H1 (cell line): Measurements from ENCODE around the gene SLK. TPM values are rescaled to one million over a fixed set of nuclear protein-coding genes. Genes with fewer than 3 reads are reported as not detected.

ENCODE experiments used
- CTCF ChIA-PET: fragments of 300-600 bp; sonication (Branson Sonifier 250); formaldehyde crosslinking; loops from one replicate; lab custom pipeline; 2021; ENCODE audit not compliant: partially characterized antibody; lab: Charles Lee
- POLR2A ChIA-PET: fragments of 300-600 bp; sonication (Branson Sonifier 250); formaldehyde crosslinking; loops from one replicate; lab custom pipeline; 2021; ENCODE audit warnings: inconsistent platforms; ENCODE audit not compliant: partially characterized antibody; lab: Charles Lee
- DNase-seq, 2 experiments: peaks; one replicate each; pipeline versions ENCODE4 v3.0.0 to v3.0.0-alpha.2; 2010 to 2022; ENCODE audit warnings: low spot score in 2 of 2, low read depth in 1 of 2, mixed read lengths in 1 of 2
- FAIRE-seq: peaks from 2 replicates; lab custom pipeline; 2011; peaks lifted over from hg19 to GRCh38; lab: Jason Lieb, UNC
- H2AFZ ChIP-seq: 2 replicates; pipeline ENCODE4 v1.8.1; 2012; ENCODE audit warnings: low read length, inconsistent platforms
- H2AK5ac ChIP-seq: 2 replicates; pipeline ENCODE4 v1.6.1; 2013; ENCODE audit warnings: low read depth, low read length
- H2BK120ac ChIP-seq: replicated peaks from 2 replicates; pipeline ENCODE3; 2013; ENCODE audit warnings: low read depth, low read length, inconsistent platforms
- H2BK12ac ChIP-seq: 2 replicates; pipeline ENCODE4 v1.6.1; 2013; ENCODE audit warnings: low read depth, low read length
- H2BK15ac ChIP-seq: 2 replicates; pipeline ENCODE4 v1.6.1; 2013; ENCODE audit warnings: low read length
- H2BK20ac ChIP-seq: 2 replicates; pipeline ENCODE4 v1.6.1; 2013; ENCODE audit warnings: low read length
- H2BK5ac ChIP-seq: 2 replicates; pipeline ENCODE4 v1.6.1; 2013; ENCODE audit warnings: low read depth, low read length
- H3K14ac ChIP-seq: 2 replicates; pipeline ENCODE4 v1.6.1; 2013; ENCODE audit warnings: inconsistent platforms; ENCODE audit not compliant: insufficient read length
- H3K18ac ChIP-seq: 2 replicates; pipeline ENCODE4 v1.6.1; 2013; ENCODE audit warnings: low read length; ENCODE audit errors: extremely low read depth
- H3K23ac ChIP-seq: 2 replicates; pipeline ENCODE4 v1.6.1; 2013; ENCODE audit warnings: inconsistent platforms; ENCODE audit not compliant: insufficient read length
- H3K23me2 ChIP-seq: 2 replicates; pipeline ENCODE4 v1.6.1; 2013; ENCODE audit warnings: low read depth, low read length
- H3K27ac ChIP-seq: 2 replicates; pipeline ENCODE4 v1.6.1; 2011; ENCODE audit warnings: low read depth, low read length, inconsistent platforms
- H3K27me3 ChIP-seq, 4 experiments: replicated peaks in 1 of 4; 1 replicate in 1 of 4; 2 replicates in 3 of 4; pipeline versions ENCODE4 v1.6.1 to v1.8.1; 2011 to 2013; ENCODE audit warnings: low read length in 3 of 4, mild to moderate bottlenecking in 3 of 4, inconsistent platforms in 2 of 4, mixed read lengths in 2 of 4, moderate library complexity in 1 of 4; ENCODE audit not compliant: control insufficient read depth in 3 of 4, insufficient read depth in 3 of 4; ENCODE audit errors: extremely low read depth in 1 of 4
- H3K36me3 ChIP-seq, 4 experiments: 2 replicates each; pipeline versions ENCODE4 v1.6.1 to v1.8.1; 2011 to 2013; ENCODE audit warnings: mild to moderate bottlenecking in 4 of 4, low read length in 3 of 4, moderate library complexity in 2 of 4, control low read depth in 1 of 4, inconsistent platforms in 1 of 4; ENCODE audit not compliant: insufficient read depth in 4 of 4, control insufficient read depth in 2 of 4
- H3K4ac ChIP-seq: replicated peaks from 2 replicates; pipeline ENCODE3; 2013; ENCODE audit warnings: low read length, low read depth, mixed read lengths, inconsistent platforms; ENCODE audit not compliant: insufficient read length
- H3K4me1 ChIP-seq, 4 experiments: replicated peaks in 1 of 4; 1 replicate in 1 of 4; 2 replicates in 3 of 4; pipeline versions ENCODE4 v1.6.1 to v1.8.1; 2011 to 2013; ENCODE audit warnings: low read length in 3 of 4, inconsistent platforms in 2 of 4, mixed read lengths in 1 of 4; ENCODE audit not compliant: insufficient read depth in 4 of 4, control insufficient read depth in 3 of 4
- H3K4me2 ChIP-seq, 2 experiments: 2 replicates each; pipeline versions ENCODE4 v1.6.1 to v1.8.1; 2011 to 2013; ENCODE audit warnings: low read depth in 2 of 2, low read length in 2 of 2, control low read depth in 1 of 2, inconsistent platforms in 1 of 2, mild to moderate bottlenecking in 1 of 2; ENCODE audit not compliant: insufficient read depth in 1 of 2
- H3K4me3 ChIP-seq, 4 experiments: fragments of 200-600, 300-600 bp in 1 of 4; sonication (generic), shearing (Covaris generic), sonication (Bioruptor Twin) in 1 of 4; 2 replicates each; pipeline versions ENCODE4 v1.5.1 to v1.8.1; 2011 to 2016; ENCODE audit warnings: low read length in 4 of 4, low read depth in 3 of 4, control low read depth in 2 of 4, inconsistent platforms in 2 of 4, mild to moderate bottlenecking in 2 of 4, mixed read lengths in 1 of 4, moderate library complexity in 1 of 4; ENCODE audit not compliant: insufficient read depth in 2 of 4; ENCODE audit errors: extremely low read depth in 1 of 4
- H3K56ac ChIP-seq: replicated peaks from 2 replicates; pipeline ENCODE3; 2013; ENCODE audit warnings: low read depth, mild to moderate bottlenecking, mixed read lengths, low read length, inconsistent platforms; ENCODE audit not compliant: insufficient read length
- H3K79me1 ChIP-seq: 2 replicates; pipeline ENCODE4 v1.6.1; 2013; ENCODE audit warnings: low read depth, low read length, control low read depth
- H3K79me2 ChIP-seq, 2 experiments: 2 replicates each; pipeline versions ENCODE4 v1.6.1 to v1.8.1; 2012 to 2013; ENCODE audit warnings: low read length in 2 of 2, mild to moderate bottlenecking in 2 of 2, inconsistent platforms in 1 of 2; ENCODE audit not compliant: insufficient read depth in 2 of 2, control insufficient read depth in 1 of 2
- H3K9ac ChIP-seq, 4 experiments: replicated peaks in 1 of 4; 1 replicate in 1 of 4; 2 replicates in 3 of 4; pipeline versions ENCODE4 v1.6.1 to v1.8.1; 2011 to 2013; ENCODE audit warnings: low read depth in 3 of 4, low read length in 3 of 4, control low read depth in 2 of 4, mild to moderate bottlenecking in 2 of 4, moderate library complexity in 2 of 4, inconsistent platforms in 1 of 4; ENCODE audit errors: extremely low read depth in 1 of 4
- H3K9me3 ChIP-seq, 2 experiments: 2 replicates each; pipeline versions ENCODE4 v1.6.1 to v1.8.1; 2012 to 2013; ENCODE audit warnings: mild to moderate bottlenecking in 2 of 2, moderate library complexity in 2 of 2, control low read depth in 1 of 2, inconsistent platforms in 1 of 2, low read depth in 1 of 2, low read length in 1 of 2, mixed read lengths in 1 of 2; ENCODE audit not compliant: insufficient read depth in 2 of 2
- H4K20me1 ChIP-seq, 2 experiments: replicated peaks in 1 of 2; 2 replicates each; pipeline versions ENCODE3 to v1.8.1; 2011 to 2013; ENCODE audit warnings: inconsistent platforms in 2 of 2, low read length in 2 of 2, mild to moderate bottlenecking in 1 of 2; ENCODE audit not compliant: insufficient read depth in 2 of 2, control insufficient read depth in 1 of 2
- H4K5ac ChIP-seq: 2 replicates; pipeline ENCODE4 v1.6.1; 2013; ENCODE audit warnings: low read length, low read depth, mixed read lengths, inconsistent platforms; ENCODE audit not compliant: insufficient read length
- H4K8ac ChIP-seq: 2 replicates; pipeline ENCODE4 v1.8.0; 2013; ENCODE audit warnings: mild to moderate bottlenecking, moderate library complexity, low read length, inconsistent platforms; ENCODE audit not compliant: insufficient read depth; ENCODE audit errors: extremely low read depth
- H4K91ac ChIP-seq: replicated peaks from 2 replicates; pipeline ENCODE3; 2013; ENCODE audit warnings: low read length, mixed read lengths, inconsistent platforms; ENCODE audit not compliant: insufficient read length
- POLR2AphosphoS5 ChIP-seq: IDR thresholded peaks from 2 replicates; pipeline ENCODE4 v1.6.1; 2011; ENCODE audit warnings: low read depth, low read length
- POU5F1 ChIP-seq: IDR thresholded peaks from 2 replicates; pipeline ENCODE4 v1.6.1; 2011; ENCODE audit warnings: low read depth, mild to moderate bottlenecking, low read length, moderate library complexity
- WGBS, 2 experiments: shearing (Covaris generic) in 1 of 2; methylation state at CpG; one replicate each; pipeline versions ENCODE4 v1.1.6 to v1.1.7; 2013 to 2015; ENCODE audit warnings: low lambda C conversion rate in 2 of 2, mixed read lengths in 2 of 2, inconsistent platforms in 1 of 2, low coverage in 1 of 2, missing lambda C conversion rate in 1 of 2; ENCODE audit not compliant: insufficient replicate concordance in 2 of 2, insufficient coverage in 1 of 2, insufficient read length in 1 of 2; ENCODE audit errors: extremely low coverage in 1 of 2, missing lambda C conversion rate in 1 of 2; 5-methylcytosine and 5-hydroxymethylcytosine counted together
- polyA plus RNA-seq, 7 experiments: library from polyadenylated mRNA; depleted of rRNA in 3 of 7; stranded (reverse) in 5 of 7; unstranded in 2 of 7; fragments of >200 nt in 5 of 7; fragments of 200-250 nt in 2 of 7; gene quantifications; 1 replicate in 5 of 7; 2 replicates in 1 of 7; 4 replicates in 1 of 7; pipeline versions ENCODE4 v1.2.1 to v1.2.3, GENCODE V29; 2011 to 2013; ENCODE audit warnings: missing spikeins in 2 of 7, mixed read lengths in 2 of 7
- total RNA-seq: library from RNA; stranded (reverse); fragmentation: NEBNext Ultra II Directional; extraction: Animal tissue kit (Norgen Biotek cat#: 25700); gene quantifications from 2 replicates; pipeline ENCODE4 v1.2.1, GENCODE V29; 2021

SLK gene
- total and polyA plus RNA-seq, 2 of the 8 experiments (the other 6 are each of a cell fraction or from before 2014, with no cell fraction given), result 2.7 to 18.3 TPM

DNA sequence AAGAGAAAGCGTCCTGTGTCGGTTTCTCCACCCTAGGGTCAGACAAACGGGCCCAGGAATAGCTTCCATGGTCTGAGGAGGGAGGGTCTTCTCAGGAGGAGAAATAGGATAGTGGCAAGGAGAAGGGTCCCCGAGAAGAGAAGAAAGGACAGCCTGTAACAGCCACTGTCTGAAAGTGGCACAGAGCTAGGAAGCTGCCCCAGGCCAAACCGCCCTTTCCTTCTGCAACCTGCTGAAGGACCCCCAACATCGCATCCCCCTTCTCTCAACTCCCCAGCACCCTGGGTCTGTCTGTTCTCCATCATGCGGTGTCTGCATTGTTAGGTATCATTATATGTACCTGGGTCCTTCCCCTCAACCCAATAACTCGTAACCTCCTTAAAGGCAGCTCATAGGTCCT, 71.6 kb downstream of the SLK start:
- peaks cover 0 to 5% (median 0%) of the 10 kb centered on the region in 4 experiments; a peak in 1 of 7 replicates for H3K4me1 ChIP-seq
- FAIRE-seq, result no peak
- H3K4ac ChIP-seq, result no peak overlapping the region
- no peak overlapping the region for H2BK15ac ChIP-seq
- H3K18ac ChIP-seq, result no peak overlapping the region
- POLR2A ChIA-PET, result interaction anchor here (0.9 kb wide), 1 partner anchor 10 kb away, joined by 4 read pairs; no protein-coding TSS in a partner anchor
- CTCF ChIA-PET, result interaction anchor here (0.7 to 1.8 kb wide), 6 partner anchors 9 to 236 kb away, joined by 3 to 5 read pairs (median 4); partner anchors contain the start of gene SFR1
- H3K56ac ChIP-seq, result no peak overlapping the region
- no peak overlapping the region for H3K4me3 ChIP-seq
- H3K36me3 ChIP-seq, result no peaks in the 10 kb centered on the region; a peak in 1 of 8 replicates
- H3K9me3 ChIP-seq, result no peaks in the 10 kb centered on the region
- no peak overlapping the region for H4K8ac ChIP-seq
- no peak overlapping the region for H3K27ac ChIP-seq
- peaks cover 11% of the 10 kb centered on the region; the same call in 1 of the 2 replicates for H3K23me2 ChIP-seq
- no peak overlapping the region for H2AK5ac ChIP-seq
- DNase-seq, result no peak
- no peak overlapping the region for H4K5ac ChIP-seq
- H3K9ac ChIP-seq, result no peak overlapping the region
- H4K20me1 ChIP-seq, result peaks cover 0 to 5% of the 10 kb centered on the region in 2 experiments
- no peak overlapping the region for H2BK20ac ChIP-seq
- H3K23ac ChIP-seq, result no peak overlapping the region
- H2BK120ac ChIP-seq, result no peak overlapping the region
- WGBS, 2 experiments, result 88% methylated on average over 7 of the region's 8 CpGs; no CpG with 5 or more reads in 1 of the 2 experiments
- no peak overlapping the region for H2AFZ ChIP-seq
- no peak overlapping the region for H3K14ac ChIP-seq
- H3K27me3 ChIP-seq, result no peaks in the 10 kb centered on the region
- H4K91ac ChIP-seq, result no peak overlapping the region
- no peak overlapping the region for H3K4me2 ChIP-seq
- H2BK5ac ChIP-seq, result no peak overlapping the region
- no peak overlapping the region for H2BK12ac ChIP-seq
- no peaks in the 10 kb centered on the region for H3K79me2 ChIP-seq
- H3K79me1 ChIP-seq, result no peaks in the 10 kb centered on the region
- TF ChIP-seq POLR2AphosphoS5 (no peak), POU5F1 (no peak)
